K562 (cell line): ENCODE results near the gene ZC3H18. TPM values are rescaled to one million over a fixed set of nuclear protein-coding genes. Genes with fewer than 3 reads are reported as not detected.

Experiments used
- ATAC-seq: fragments of 200-7000 bp; cut with Tn5 transposase; 3 replicates; pipeline ENCODE4 v1.9.1; 2020; ENCODE audit warnings: moderate library complexity
- BruUV-seq: library from RNA; stranded (reverse); fragments of 400-500 nt; replicated peaks from 2 replicates; lab custom pipeline; 2021; lab: Mats Ljungman, UMichigan
- CTCF ChIA-PET: fragments of 300-600 bp; formaldehyde crosslinking; extraction: SDS; loops from one replicate; lab custom pipeline; 2021; ENCODE audit warnings: low intra/inter-chr PET ratio; lab: Yijun Ruan, JAX
- POLR2A ChIA-PET: fragments of 300-600, 350-650 bp; sonication (Branson Sonifier 250); formaldehyde crosslinking; extraction: SDS; loops from one replicate; lab custom pipeline; 2021; ENCODE audit warnings: antibody characterized with exemption, inconsistent platforms; lab: Yijun Ruan, JAX
- DNase-seq, 4 experiments: peaks; one replicate each; pipeline versions ENCODE4 v3.0.0 to v3.0.0-alpha.2; 2011 to 2018; ENCODE audit warnings: low spot score in 3 of 4, mixed read lengths in 3 of 4; ENCODE audit errors: extremely low read depth in 1 of 4
- FAIRE-seq: peaks from 2 replicates; lab custom pipeline; 2011; peaks lifted over from hg19 to GRCh38; lab: Jason Lieb, UNC
- H2AFZ ChIP-seq: 2 replicates; pipeline ENCODE4 v1.6.0; 2011; ENCODE audit warnings: low read depth, low read length, control low read depth, inconsistent platforms
- H3K27ac ChIP-seq: fragments of 200-600 bp; 3 replicates; pipeline ENCODE4 v1.8.0; 2011; ENCODE audit warnings: low read depth, mild to moderate bottlenecking, control low read depth, inconsistent platforms, low read length, moderate library complexity, mixed read lengths; ENCODE audit errors: extremely low read depth
- H3K27me3 ChIP-seq, 2 experiments: fragments of 300-600 bp in 1 of 2; 2 replicates in 1 of 2; 3 replicates in 1 of 2; pipeline versions ENCODE4 v1.6.0 to v1.8.0; 2011; ENCODE audit warnings: inconsistent platforms in 2 of 2, low read length in 2 of 2, mild to moderate bottlenecking in 1 of 2, mixed read lengths in 1 of 2, moderate library complexity in 1 of 2; ENCODE audit not compliant: control insufficient read depth in 2 of 2, insufficient read depth in 2 of 2
- H3K36me3 ChIP-seq: fragments of 300-600 bp; 3 replicates; pipeline ENCODE4 v1.8.0; 2011; ENCODE audit warnings: mild to moderate bottlenecking, low read length, inconsistent platforms; ENCODE audit not compliant: control insufficient read depth, insufficient read depth
- H3K4me1 ChIP-seq, 2 experiments: fragments of 200-600 bp in 1 of 2; replicated peaks in 1 of 2; 2 replicates in 1 of 2; 3 replicates in 1 of 2; pipeline versions ENCODE4 v1.5.1 to v1.8.0; 2011; ENCODE audit warnings: inconsistent platforms in 2 of 2, low read length in 2 of 2, mild to moderate bottlenecking in 1 of 2, mixed read lengths in 1 of 2, moderate library complexity in 1 of 2; ENCODE audit not compliant: control insufficient read depth in 2 of 2, insufficient read depth in 2 of 2
- H3K4me2 ChIP-seq: 2 replicates; pipeline ENCODE4 v1.6.1; 2011; ENCODE audit warnings: low read length, control low read depth, inconsistent platforms, mixed read lengths; ENCODE audit not compliant: insufficient read depth
- H3K4me3 ChIP-seq: fragments of 200-600 bp; sonication (generic), shearing (Covaris generic); 2 replicates; pipeline ENCODE4 v1.5.1; 2016; ENCODE audit warnings: control low read depth, inconsistent platforms
- H3K79me2 ChIP-seq: fragments of 200-600 bp; 3 replicates; pipeline ENCODE4 v1.8.0; 2011; ENCODE audit warnings: low read length, inconsistent platforms; ENCODE audit not compliant: control insufficient read depth, insufficient read depth
- H3K9ac ChIP-seq, 2 experiments: 2 replicates each; pipeline versions ENCODE4 v1.6.0 to v1.6.1; 2011; ENCODE audit warnings: low read depth in 2 of 2, low read length in 2 of 2, control low read depth in 1 of 2, inconsistent platforms in 1 of 2, mild to moderate bottlenecking in 1 of 2, mixed read lengths in 1 of 2; ENCODE audit not compliant: insufficient read depth in 1 of 2
- H3K9me1 ChIP-seq: one replicate; pipeline ENCODE4 v1.6.0; 2011; ENCODE audit warnings: inconsistent platforms, mild to moderate bottlenecking, low read length, moderate library complexity; ENCODE audit not compliant: control insufficient read depth, insufficient read depth
- H3K9me3 ChIP-seq: replicated peaks from 2 replicates; pipeline ENCODE4 v1.5.1; 2011; ENCODE audit warnings: low read depth, low read length, inconsistent platforms; ENCODE audit not compliant: control insufficient read depth, insufficient read depth
- H4K20me1 ChIP-seq: replicated peaks from 2 replicates; pipeline ENCODE4 v1.6.1; 2011; ENCODE audit warnings: low read length, inconsistent platforms, mixed read lengths; ENCODE audit not compliant: control insufficient read depth, insufficient read depth
- CCNT2 ChIP-seq: IDR thresholded peaks from 2 replicates; pipeline ENCODE4 v1.6.1; 2011; ENCODE audit warnings: borderline replicate concordance, low read depth, mild to moderate bottlenecking, moderate library complexity, mixed read lengths, low read length; ENCODE audit not compliant: insufficient read length; ENCODE audit errors: extremely low read depth
- POLR2G ChIP-seq: fragments of 200-400 bp; formaldehyde crosslinking; IDR thresholded peaks from 2 replicates; pipeline ENCODE4 v1.6.1; 2017; ENCODE audit warnings: low read depth, mild to moderate bottlenecking, antibody characterized with exemption, low read length, moderate library complexity
- TCF3 ChIP-seq: sonication (generic); formaldehyde crosslinking; IDR thresholded peaks from 2 replicates; pipeline ENCODE4 v1.4.0; 2020; ENCODE audit warnings: mild to moderate bottlenecking, missing genetic modification reagents
- WGBS: fragments of 100-300 bp; shearing (Covaris generic); methylation state at CpG from one replicate; pipeline ENCODE4 v1.1.6; 2016; ENCODE audit warnings: low coverage, mixed read lengths; ENCODE audit not compliant: insufficient coverage; ENCODE audit errors: missing lambda C conversion rate; 5-methylcytosine and 5-hydroxymethylcytosine counted together
- in situ Hi-C: fragments of 300-500 bp; cut with MboI; formaldehyde crosslinking; loops from 4 replicates; pipeline ENCODE4 v1.15.0; 2018; ENCODE audit warnings: inconsistent platforms, mixed read lengths
- intact Hi-C: fragments of 100-400 bp; cut with micrococcal nuclease; formaldehyde crosslinking; loops from 2 replicates; pipeline ENCODE4 v1.14.2; 2022
- polyA plus RNA-seq, 8 experiments: library from polyadenylated mRNA; depleted of rRNA in 4 of 8; stranded (reverse) in 5 of 8; unstranded in 3 of 8; fragments of >200 nt; fragmentation: Nextera tagmentation in 2 of 8; fragmentation: Illumina TruSeq in 1 of 8; extraction: Ambion mirVana in 2 of 8; extraction: Trizol in 1 of 8; gene quantifications; 2 replicates each; pipeline versions ENCODE4 v1.2.1 to v1.2.3, GENCODE V29; 2011 to 2014; ENCODE audit warnings: inconsistent platforms in 1 of 8, missing spikeins in 1 of 8
- total RNA-seq, 7 experiments: library from RNA; depleted of rRNA in 6 of 7; stranded (reverse); fragments of >200 nt in 6 of 7; fragmentation: Illumina TruSeq in 2 of 7; extraction: Trizol in 2 of 7; gene quantifications; 2 replicates each; pipeline versions ENCODE4 v1.2.1 to v1.2.3, GENCODE V29; 2011 to 2021; ENCODE audit warnings: low replicate concordance in 1 of 7
- TF ChIP-seq, protein P1 (sequence below): fragments of 450-650 bp; formaldehyde crosslinking; IDR thresholded peaks from 2 replicates; pipeline ENCODE4 v1.4.0; 2022; ENCODE audit warnings: missing genetic modification characterization
- TF ChIP-seq, protein P2 (sequence below): sonication (generic); formaldehyde crosslinking; IDR thresholded peaks from 2 replicates; pipeline ENCODE4 v1.8.1; 2023; ENCODE audit warnings: mild to moderate bottlenecking, missing genetic modification reagents
- TF ChIP-seq, protein P3 (sequence below): IDR thresholded peaks from 2 replicates; pipeline ENCODE4 v1.6.1; 2016; ENCODE audit warnings: missing genetic modification characterization, missing compliant biosample characterization

ZC3H18 gene
- total and polyA plus RNA-seq, 9 of the 15 experiments (the other 6 are each of a cell fraction or from before 2014, with no cell fraction given) = 1.7 to 88.7 (median 26.9) TPM

DNA sequence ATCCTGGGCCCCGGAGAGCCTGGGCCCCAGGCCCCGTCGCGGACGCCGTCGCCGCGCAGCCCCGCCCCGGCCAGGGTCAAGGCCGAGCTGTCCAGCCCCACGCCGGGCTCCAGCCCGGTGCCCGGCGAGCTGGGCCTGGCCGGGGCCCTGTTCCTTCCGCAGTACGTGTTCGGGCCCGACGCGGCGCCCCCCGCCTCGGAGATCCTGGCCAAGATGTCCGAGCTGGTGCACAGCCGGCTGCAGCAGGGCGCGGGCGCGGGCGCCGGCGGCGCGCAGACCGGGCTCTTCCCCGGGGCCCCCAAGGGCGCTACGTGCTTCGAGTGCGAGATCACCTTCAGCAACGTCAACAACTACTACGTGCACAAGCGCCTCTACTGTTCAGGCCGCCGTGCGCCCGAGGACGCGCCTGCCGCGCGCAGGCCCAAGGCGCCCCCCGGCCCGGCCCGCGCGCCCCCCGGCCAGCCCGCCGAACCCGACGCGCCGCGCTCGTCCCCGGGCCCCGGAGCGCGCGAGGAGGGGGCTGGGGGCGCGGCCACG is 36.8 kb upstream of the ZC3H18 start:
- Histone ChIP-seq H2AFZ (no peak overlapping the region), H3K9me3 (no peaks in the 10 kb centered on the region), H3K4me3 (no peak overlapping the region), H3K9me1 (no peaks in the 10 kb centered on the region), H3K4me2 (no peak overlapping the region), H4K20me1 (peaks cover 9% of the 10 kb centered on the region), H3K9ac (no peak overlapping the region), H3K27ac (no peak overlapping the region), H3K36me3 (peaks cover 54% of the 10 kb centered on the region; the same call in 2 of the 3 replicates), H3K79me2 (no peaks in the 10 kb centered on the region), H3K27me3 (peaks cover 2 to 6% of the 10 kb centered on the region in 2 experiments; a peak in 4 of 5 replicates), H3K4me1 (peaks cover 10 to 79% of the 10 kb centered on the region in 2 experiments)
- TF ChIP-seq POLR2G (peak; percentile 55), CCNT2 (peak; percentile 26), TCF3 (CRISPR knock-in tag) (no peak)
- TF ChIP-seq, protein P1, sequence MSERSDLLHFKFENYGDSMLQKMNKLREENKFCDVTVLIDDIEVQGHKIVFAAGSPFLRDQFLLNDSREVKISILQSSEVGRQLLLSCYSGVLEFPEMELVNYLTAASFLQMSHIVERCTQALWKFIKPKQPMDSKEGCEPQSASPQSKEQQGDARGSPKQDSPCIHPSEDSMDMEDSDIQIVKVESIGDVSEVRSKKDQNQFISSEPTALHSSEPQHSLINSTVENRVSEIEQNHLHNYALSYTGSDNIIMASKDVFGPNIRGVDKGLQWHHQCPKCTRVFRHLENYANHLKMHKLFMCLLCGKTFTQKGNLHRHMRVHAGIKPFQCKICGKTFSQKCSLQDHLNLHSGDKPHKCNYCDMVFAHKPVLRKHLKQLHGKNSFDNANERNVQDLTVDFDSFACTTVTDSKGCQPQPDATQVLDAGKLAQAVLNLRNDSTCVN (CRISPR knock-in tag) = no peak
- TF ChIP-seq, protein P2, sequence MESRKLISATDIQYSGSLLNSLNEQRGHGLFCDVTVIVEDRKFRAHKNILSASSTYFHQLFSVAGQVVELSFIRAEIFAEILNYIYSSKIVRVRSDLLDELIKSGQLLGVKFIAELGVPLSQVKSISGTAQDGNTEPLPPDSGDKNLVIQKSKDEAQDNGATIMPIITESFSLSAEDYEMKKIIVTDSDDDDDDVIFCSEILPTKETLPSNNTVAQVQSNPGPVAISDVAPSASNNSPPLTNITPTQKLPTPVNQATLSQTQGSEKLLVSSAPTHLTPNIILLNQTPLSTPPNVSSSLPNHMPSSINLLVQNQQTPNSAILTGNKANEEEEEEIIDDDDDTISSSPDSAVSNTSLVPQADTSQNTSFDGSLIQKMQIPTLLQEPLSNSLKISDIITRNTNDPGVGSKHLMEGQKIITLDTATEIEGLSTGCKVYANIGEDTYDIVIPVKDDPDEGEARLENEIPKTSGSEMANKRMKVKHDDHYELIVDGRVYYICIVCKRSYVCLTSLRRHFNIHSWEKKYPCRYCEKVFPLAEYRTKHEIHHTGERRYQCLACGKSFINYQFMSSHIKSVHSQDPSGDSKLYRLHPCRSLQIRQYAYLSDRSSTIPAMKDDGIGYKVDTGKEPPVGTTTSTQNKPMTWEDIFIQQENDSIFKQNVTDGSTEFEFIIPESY (CRISPR knock-in tag) = peak; percentile 57
- TF ChIP-seq, protein P3, sequence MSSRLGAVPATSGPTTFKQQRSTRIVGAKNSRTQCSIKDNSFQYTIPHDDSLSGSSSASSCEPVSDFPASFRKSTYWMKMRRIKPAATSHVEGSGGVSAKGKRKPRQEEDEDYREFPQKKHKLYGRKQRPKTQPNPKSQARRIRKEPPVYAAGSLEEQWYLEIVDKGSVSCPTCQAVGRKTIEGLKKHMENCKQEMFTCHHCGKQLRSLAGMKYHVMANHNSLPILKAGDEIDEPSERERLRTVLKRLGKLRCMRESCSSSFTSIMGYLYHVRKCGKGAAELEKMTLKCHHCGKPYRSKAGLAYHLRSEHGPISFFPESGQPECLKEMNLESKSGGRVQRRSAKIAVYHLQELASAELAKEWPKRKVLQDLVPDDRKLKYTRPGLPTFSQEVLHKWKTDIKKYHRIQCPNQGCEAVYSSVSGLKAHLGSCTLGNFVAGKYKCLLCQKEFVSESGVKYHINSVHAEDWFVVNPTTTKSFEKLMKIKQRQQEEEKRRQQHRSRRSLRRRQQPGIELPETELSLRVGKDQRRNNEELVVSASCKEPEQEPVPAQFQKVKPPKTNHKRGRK (tag) = no peak
- ATAC-seq = no peak
- ChIA-PET CTCF (no interaction called here), POLR2A (no interaction called here)
- BruUV-seq = no TSS peak
- in situ Hi-C loops = no loop called here
- WGBS = 98% methylated on average over 35 of the region's 79 CpGs
- DNase-seq = no peak
- no peak for FAIRE-seq
- intact Hi-C loops = no loop called here
